C1 segment of cervical spinal cord (tissue), 14 donors: ENCODE measurements around the gene SAPCD1.
"Not testable (repeated sequence)": the region's sequence is repeated elsewhere in the genome, so short reads cannot be mapped to it uniquely, and the experiment has no call there.

ENCODE experiments used
- DNase-seq, 14 donors: peaks; one replicate each; lab custom pipeline; 2025; lab: John Stamatoyannopoulos, UW

Gene SAPCD1

GRCh38 chr6:31799781-31800180 lies 37.3 kb downstream of the SAPCD1 start:
- no peak for DNase-seq

- not testable (repeated sequence) for DNase-seq
These were observed 38.8 kb downstream of the SAPCD1 start for GRCh38 chr6:31801031-31801927.

- no peak for DNase-seq
These were observed 43.5 kb downstream of the SAPCD1 start for GRCh38 chr6:31805939-31806469.

GRCh38 chr6:31806470-31807272 lies 44.2 kb downstream of the SAPCD1 start, which contains the start of gene LSM2:
TSS of gene LSM2 (minus strand) at chr6:31806966. CDS start at chr6:31806757, 209 bp downstream.
- DNase-seq: peak; percentile 62 to 98 (median 94)

GRCh38 chr6:31808599-31808998 lies 46.1 kb downstream of the SAPCD1 start:
- not testable (repeated sequence) for DNase-seq

- no peak for DNase-seq
These were observed 49.2 kb downstream of the SAPCD1 start for GRCh38 chr6:31811645-31812044.

GRCh38 chr6:31813465-31813849 lies 51.0 kb downstream of the SAPCD1 start:
- DNase-seq: no peak
